IMR-90 (cell line): Measurements from ENCODE around the gene CFAP91. TPM values are rescaled to one million over a fixed set of nuclear protein-coding genes. Genes with fewer than 3 reads are reported as not detected.

Experiments
- ATAC-seq: fragments of 200-7000 bp; cut with Tn5 transposase; 2 replicates; pipeline ENCODE4 v1.9.1; 2020; ENCODE audit warnings: low read depth, mild to moderate bottlenecking, moderate library complexity
- BruUV-seq: library from RNA; stranded (reverse); fragments of 400-500 nt; replicated peaks from 2 replicates; lab custom pipeline; 2021; lab: Mats Ljungman, UMichigan
- CTCF ChIA-PET: fragments of 300-600 bp; formaldehyde crosslinking; extraction: SDS; loops from one replicate; lab custom pipeline; 2021; ENCODE audit warnings: antibody characterized with exemption; lab: Yijun Ruan, JAX
- POLR2A ChIA-PET: fragments of 300-600 bp; sonication (Branson Sonifier 250); formaldehyde crosslinking; loops from one replicate; lab custom pipeline; 2022; ENCODE audit warnings: antibody characterized with exemption; ENCODE audit not compliant: unreplicated experiment; lab: Charles Lee
- DNase-seq: peaks from one replicate; pipeline ENCODE4 v3.0.0; 2013
- H2AFZ ChIP-seq: replicated peaks from 2 replicates; pipeline ENCODE3; 2013; ENCODE audit warnings: low read length, mild to moderate bottlenecking; ENCODE audit not compliant: poor library complexity
- H2AK5ac ChIP-seq: 2 replicates; pipeline ENCODE4 v1.6.1; 2013; ENCODE audit warnings: low read depth, low read length, inconsistent platforms
- H2AK9ac ChIP-seq: replicated peaks from 2 replicates; pipeline ENCODE3; 2013; ENCODE audit warnings: mild to moderate bottlenecking, low read depth, low read length, moderate library complexity; ENCODE audit not compliant: poor library complexity
- H2BK120ac ChIP-seq: 2 replicates; pipeline ENCODE4 v1.6.1; 2013; ENCODE audit warnings: low read depth, low read length, inconsistent platforms
- H2BK15ac ChIP-seq: 3 replicates; pipeline ENCODE4 v1.6.1; 2013; ENCODE audit warnings: low read depth, low read length, inconsistent platforms
- H2BK20ac ChIP-seq: 2 replicates; pipeline ENCODE4 v1.6.1; 2013; ENCODE audit warnings: low read depth, mild to moderate bottlenecking, inconsistent platforms, low read length, moderate library complexity
- H2BK5ac ChIP-seq: 2 replicates; pipeline ENCODE4 v1.6.1; 2013; ENCODE audit warnings: mild to moderate bottlenecking, low read depth, low read length, inconsistent platforms; ENCODE audit not compliant: poor library complexity, severe bottlenecking
- H3K14ac ChIP-seq: replicated peaks from 2 replicates; pipeline ENCODE4 v1.6.1; 2013; ENCODE audit warnings: low read depth, low read length, inconsistent platforms
- H3K18ac ChIP-seq: 2 replicates; pipeline ENCODE4 v1.6.1; 2013; ENCODE audit warnings: low read depth, low read length, control low read depth
- H3K23ac ChIP-seq: 2 replicates; pipeline ENCODE4 v1.6.1; 2013; ENCODE audit warnings: low read depth, low read length, inconsistent platforms
- H3K27ac ChIP-seq: 2 replicates; pipeline ENCODE4 v1.5.1; 2013; ENCODE audit warnings: mild to moderate bottlenecking, control low read depth, low read length; ENCODE audit not compliant: insufficient read depth
- H3K27me3 ChIP-seq: 2 replicates; pipeline ENCODE4 v1.6.1; 2013; ENCODE audit warnings: low read length; ENCODE audit not compliant: control insufficient read depth, insufficient read depth
- H3K36me3 ChIP-seq: 2 replicates; pipeline ENCODE4 v1.6.1; 2013; ENCODE audit warnings: low read length, mixed read lengths; ENCODE audit not compliant: control insufficient read depth, insufficient read depth
- H3K4ac ChIP-seq: 2 replicates; pipeline ENCODE4 v1.6.1; 2013; ENCODE audit warnings: low read depth, low read length, inconsistent platforms
- H3K4me1 ChIP-seq: 2 replicates; pipeline ENCODE4 v1.6.1; 2013; ENCODE audit warnings: low read length, mixed read lengths; ENCODE audit not compliant: control insufficient read depth, insufficient read depth
- H3K4me2 ChIP-seq: 2 replicates; pipeline ENCODE4 v1.6.1; 2013; ENCODE audit warnings: low read depth, mild to moderate bottlenecking, control low read depth, low read length, moderate library complexity
- H3K4me3 ChIP-seq: 2 replicates; pipeline ENCODE4 v1.5.1; 2013; ENCODE audit warnings: low read depth, mild to moderate bottlenecking, control low read depth, low read length, moderate library complexity; ENCODE audit not compliant: insufficient read depth
- H3K56ac ChIP-seq: 2 replicates; pipeline ENCODE4 v1.6.1; 2013; ENCODE audit warnings: low read length, inconsistent platforms; ENCODE audit not compliant: insufficient read depth; ENCODE audit errors: extremely low read depth
- H3K79me1 ChIP-seq, 2 experiments: 2 replicates each; pipeline ENCODE4 v1.6.1; 2013; ENCODE audit warnings: low read length in 2 of 2, inconsistent platforms in 1 of 2, low read depth in 1 of 2
- H3K9ac ChIP-seq: 2 replicates; pipeline ENCODE4 v1.6.1; 2013; ENCODE audit warnings: low read depth, low read length, control low read depth
- H3K9me1 ChIP-seq: 2 replicates; pipeline ENCODE4 v1.6.1; 2013; ENCODE audit warnings: low read length, inconsistent platforms; ENCODE audit not compliant: insufficient read depth
- H3K9me3 ChIP-seq: 2 replicates; pipeline ENCODE4 v1.6.1; 2013; ENCODE audit warnings: low read length; ENCODE audit not compliant: control insufficient read depth, insufficient read depth
- H4K20me1 ChIP-seq: 2 replicates; pipeline ENCODE4 v1.6.1; 2013; ENCODE audit warnings: low read length, inconsistent platforms; ENCODE audit not compliant: insufficient read depth
- H4K5ac ChIP-seq: 2 replicates; pipeline ENCODE4 v1.6.1; 2013; ENCODE audit warnings: mild to moderate bottlenecking, low read depth, low read length, control low read depth
- H4K8ac ChIP-seq, 2 experiments: 2 replicates each; pipeline ENCODE4 v1.6.1; 2013; ENCODE audit warnings: low read depth in 2 of 2, low read length in 2 of 2, control low read depth in 1 of 2, inconsistent platforms in 1 of 2
- H4K91ac ChIP-seq: 2 replicates; pipeline ENCODE4 v1.6.1; 2013; ENCODE audit warnings: low read depth, low read length, inconsistent platforms; ENCODE audit not compliant: insufficient read depth
- BHLHE40 ChIP-seq: fragments of 150-350 bp; IDR thresholded peaks from 2 replicates; pipeline ENCODE4 v1.6.1; 2016; ENCODE audit warnings: mild to moderate bottlenecking, low read depth, low read length
- CEBPB ChIP-seq: IDR thresholded peaks from 2 replicates; pipeline ENCODE4 v1.6.1; 2012; ENCODE audit warnings: low read depth, low read length, improper control_type of control experiment
- CHD1 ChIP-seq: IDR thresholded peaks from 2 replicates; pipeline ENCODE4 v1.6.1; 2012; ENCODE audit warnings: low read depth, low read length, improper control_type of control experiment
- CTCF ChIP-seq: conservative IDR thresholded peaks from 2 replicates; pipeline ENCODE4 v1.5.1; 2012; ENCODE audit warnings: mild to moderate bottlenecking, low read depth, low read length, improper control_type of control experiment
- ELK1 ChIP-seq: fragments of 150-350 bp; IDR thresholded peaks from 2 replicates; pipeline ENCODE4 v1.6.1; 2016; ENCODE audit warnings: low read depth, mild to moderate bottlenecking, low read length, moderate library complexity, borderline replicate concordance
- FOS ChIP-seq: fragments of 150-350 bp; IDR thresholded peaks from 2 replicates; pipeline ENCODE4 v1.6.1; 2016; ENCODE audit warnings: low read depth, low read length
- MAFK ChIP-seq: IDR thresholded peaks from 2 replicates; pipeline ENCODE4 v1.6.1; 2012; ENCODE audit warnings: low read depth, low read length, improper control_type of control experiment
- MAZ ChIP-seq: IDR thresholded peaks from 2 replicates; pipeline ENCODE4 v1.6.1; 2012; ENCODE audit warnings: low read depth, mild to moderate bottlenecking, low read length, improper control_type of control experiment, moderate library complexity, borderline replicate concordance
- MXI1 ChIP-seq: IDR thresholded peaks from 2 replicates; pipeline ENCODE4 v1.6.1; 2012; ENCODE audit warnings: low read depth, mild to moderate bottlenecking, low read length, moderate library complexity, borderline replicate concordance
- NFE2L2 ChIP-seq: fragments of 150-350 bp; IDR thresholded peaks from 2 replicates; pipeline ENCODE4 v1.6.1; 2016; ENCODE audit warnings: low read depth, mild to moderate bottlenecking, low read length
- POLR2A ChIP-seq: IDR thresholded peaks from 2 replicates; pipeline ENCODE4 v1.6.1; 2012; ENCODE audit warnings: mild to moderate bottlenecking, low read depth, low read length
- RAD21 ChIP-seq: IDR thresholded peaks from 2 replicates; pipeline ENCODE4 v1.6.1; 2012; ENCODE audit warnings: low read length, improper control_type of control experiment
- RCOR1 ChIP-seq: IDR thresholded peaks from 2 replicates; pipeline ENCODE4 v1.6.1; 2012; ENCODE audit warnings: mild to moderate bottlenecking, low read length, improper control_type of control experiment; ENCODE audit not compliant: insufficient replicate concordance
- RFX5 ChIP-seq: IDR thresholded peaks from 2 replicates; pipeline ENCODE4 v1.8.0; 2012; ENCODE audit warnings: low read depth, mild to moderate bottlenecking, low read length, moderate library complexity
- SMC3 ChIP-seq: fragments of 150-350 bp; IDR thresholded peaks from 2 replicates; pipeline ENCODE4 v1.6.1; 2016; ENCODE audit warnings: low read depth, mild to moderate bottlenecking, antibody characterized with exemption, low read length, moderate library complexity
- USF2 ChIP-seq: fragments of 150-350 bp; IDR thresholded peaks from 2 replicates; pipeline ENCODE4 v1.6.1; 2017; ENCODE audit warnings: mild to moderate bottlenecking, antibody characterized with exemption, low read length, low read depth
- WGBS, 2 experiments: methylation state at CpG; one replicate each; pipeline versions ENCODE4 v1.1.5 to v1.1.7; 2013; ENCODE audit warnings: missing lambda C conversion rate in 2 of 2; ENCODE audit not compliant: insufficient read length in 1 of 2; ENCODE audit errors: extremely low coverage in 2 of 2; 5-methylcytosine and 5-hydroxymethylcytosine counted together
- dilution Hi-C: fragments of 300-500 bp; cut with HindIII; formaldehyde crosslinking; loops from one replicate; pipeline ENCODE4 v1.14.3; 2018; ENCODE audit warnings: low sequenced_read_pairs; ENCODE audit not compliant: unreplicated experiment
- in situ Hi-C: fragments of 300-500 bp; cut with MboI; formaldehyde crosslinking; loops from 3 replicates; pipeline ENCODE4 v1.14.3; 2019; ENCODE audit warnings: low sequenced_read_pairs, inconsistent platforms, mixed read lengths
- intact Hi-C: fragments of 100-400 bp; cut with micrococcal nuclease; formaldehyde crosslinking; loops from 2 replicates; pipeline ENCODE4 v1.10.0; 2022
- polyA plus RNA-seq, 3 experiments: library from polyadenylated mRNA; depleted of rRNA; stranded (reverse); fragments of >200 nt; gene quantifications; 2 replicates each; pipeline ENCODE4 v1.2.3, GENCODE V29; 2012; ENCODE audit warnings: low replicate concordance in 1 of 3
- total RNA-seq: library from RNA; depleted of rRNA; stranded (reverse); fragments of >200 nt; gene quantifications from 2 replicates; pipeline ENCODE4 v1.2.3, GENCODE V29; 2012

The CFAP91 gene
- total and polyA plus RNA-seq, 2 of the 4 experiments (the other 2 are of a cell fraction), result not detected

- CTCF ChIA-PET, result no interaction called here
- in situ Hi-C loops (loop anchor here (25.0 kb wide), 4 partner anchors 164 to 789 kb away; partner anchors contain the start of genes ARHGAP31 and TEX55), intact Hi-C loops (no loop called here), dilution Hi-C loops (no loop called here)
- H3K9me1 ChIP-seq, result peaks cover 4% of the 10 kb centered on the region; the same call in 1 of the 2 replicates
- POLR2A ChIA-PET, result no interaction called here
- peaks cover 6% of the 10 kb centered on the region for H3K36me3 ChIP-seq
- ATAC-seq (no peak), DNase-seq (no peak)
- H3K4me1 ChIP-seq, result no peaks in the 10 kb centered on the region
- peak overlapping the region; percentile 13; the same call in 1 of the 2 replicates for H3K23ac ChIP-seq
- no peak overlapping the region for H2BK15ac ChIP-seq
- peak overlapping the region; percentile 35 to 94; a peak in 3 of 4 replicates for H4K8ac ChIP-seq
- H2AK9ac ChIP-seq, result no peak overlapping the region
- H3K4me3 ChIP-seq, result peak overlapping the region; percentile 85; the same call in 1 of the 2 replicates
- H3K27ac ChIP-seq, result no peak overlapping the region
- H2AK5ac ChIP-seq, result no peak overlapping the region
- H3K14ac ChIP-seq, result no peak overlapping the region; the same call in 1 of the 2 replicates
- no TSS peak for BruUV-seq
- WGBS, 2 experiments, result no CpG with 5 or more reads among the region's 1 CpG
- H2BK20ac ChIP-seq, result no peak overlapping the region
- H3K79me1 ChIP-seq, result peaks cover 9 to 15% of the 10 kb centered on the region in 2 experiments
- no peak overlapping the region for H3K18ac ChIP-seq
- H3K56ac ChIP-seq, result no peak overlapping the region
- no peak overlapping the region for H4K91ac ChIP-seq
- no peak overlapping the region for H2BK5ac ChIP-seq
- H3K9ac ChIP-seq, result peak overlapping the region; percentile 72; the same call in 1 of the 2 replicates
- H2BK120ac ChIP-seq, result no peak overlapping the region
- no peak overlapping the region; the same call in 1 of the 2 replicates for H4K5ac ChIP-seq
- no peak overlapping the region for H2AFZ ChIP-seq
- peak overlapping the region; percentile 93; the same call in 1 of the 2 replicates for H3K4me2 ChIP-seq
- no peaks in the 10 kb centered on the region for H4K20me1 ChIP-seq
- TF ChIP-seq USF2 (no peak), MAFK (no peak), MAZ (no peak), ELK1 (no peak), FOS (no peak), CEBPB (no peak), RCOR1 (no peak), RAD21 (no peak), CHD1 (no peak), POLR2A (no peak), CTCF (no peak), NFE2L2 (no peak), SMC3 (no peak), BHLHE40 (no peak), MXI1 (no peak), RFX5 (no peak)
- H3K9me3 ChIP-seq, result no peaks in the 10 kb centered on the region
- no peak overlapping the region for H3K4ac ChIP-seq
- no peaks in the 10 kb centered on the region for H3K27me3 ChIP-seq
Observed at GRCh38 chr3:119676020-119676419, 26.8 kb upstream of the CFAP91 start.
